Cardiac fibroblast (primary cell): Measurements from ENCODE around the gene MGLL.

ENCODE experiments used
- DNase-seq, 2 donors: peaks; one replicate each; pipeline versions ENCODE4 v3.0.0 to v3.0.0-alpha.2; 2010; ENCODE audit warnings: low read depth in 2 of 2
- H3K4me3 ChIP-seq, 2 donors: replicated peaks in 1 of 2; 1 replicate in 1 of 2; 2 replicates in 1 of 2; pipeline ENCODE4 v1.5.1; 2011; ENCODE audit warnings: low read depth in 2 of 2, low read length in 2 of 2, mild to moderate bottlenecking in 2 of 2, moderate library complexity in 1 of 2
- TF ChIP-seq, protein P1 (sequence below): IDR thresholded peaks from one replicate; pipeline ENCODE4 v1.5.1; 2011; ENCODE audit warnings: low read depth, mild to moderate bottlenecking, low read length, inconsistent platforms

Gene MGLL

GRCh38 chr3:127801731-127802313 lies 20.5 kb downstream of the MGLL start:
- H3K4me3 ChIP-seq: no peak overlapping the region
- TF ChIP-seq, protein P1, sequence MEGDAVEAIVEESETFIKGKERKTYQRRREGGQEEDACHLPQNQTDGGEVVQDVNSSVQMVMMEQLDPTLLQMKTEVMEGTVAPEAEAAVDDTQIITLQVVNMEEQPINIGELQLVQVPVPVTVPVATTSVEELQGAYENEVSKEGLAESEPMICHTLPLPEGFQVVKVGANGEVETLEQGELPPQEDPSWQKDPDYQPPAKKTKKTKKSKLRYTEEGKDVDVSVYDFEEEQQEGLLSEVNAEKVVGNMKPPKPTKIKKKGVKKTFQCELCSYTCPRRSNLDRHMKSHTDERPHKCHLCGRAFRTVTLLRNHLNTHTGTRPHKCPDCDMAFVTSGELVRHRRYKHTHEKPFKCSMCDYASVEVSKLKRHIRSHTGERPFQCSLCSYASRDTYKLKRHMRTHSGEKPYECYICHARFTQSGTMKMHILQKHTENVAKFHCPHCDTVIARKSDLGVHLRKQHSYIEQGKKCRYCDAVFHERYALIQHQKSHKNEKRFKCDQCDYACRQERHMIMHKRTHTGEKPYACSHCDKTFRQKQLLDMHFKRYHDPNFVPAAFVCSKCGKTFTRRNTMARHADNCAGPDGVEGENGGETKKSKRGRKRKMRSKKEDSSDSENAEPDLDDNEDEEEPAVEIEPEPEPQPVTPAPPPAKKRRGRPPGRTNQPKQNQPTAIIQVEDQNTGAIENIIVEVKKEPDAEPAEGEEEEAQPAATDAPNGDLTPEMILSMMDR: no peak
- DNase-seq: no peak

DNA sequence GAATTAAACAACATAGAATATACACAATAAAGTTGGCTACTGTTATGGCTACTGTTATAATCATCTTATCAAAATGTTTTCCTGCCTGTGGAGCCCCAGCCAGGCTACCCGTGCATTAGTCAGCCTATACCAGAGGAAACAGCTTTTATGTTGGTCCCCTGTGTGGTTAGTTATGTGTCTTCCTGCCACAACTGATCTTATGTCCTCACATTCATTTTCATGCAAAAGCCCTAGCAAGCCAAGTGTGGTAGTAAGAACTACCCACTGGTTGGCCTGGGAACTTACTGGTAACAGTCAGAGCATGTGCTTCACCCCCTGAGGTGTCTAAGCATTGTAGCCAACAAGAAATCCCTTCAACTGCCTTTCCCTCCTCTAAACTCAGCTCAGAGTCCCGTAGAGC lies 21.8 kb downstream of the MGLL start:
- TF ChIP-seq, protein P1: no peak
- H3K4me3 ChIP-seq: no peak overlapping the region
- peak in 1 of 2 donors; percentile 75 for DNase-seq

GRCh38 chr3:127799476-127800222 lies 22.7 kb downstream of the MGLL start:
- TF ChIP-seq, protein P1: no peak
- no peak overlapping the region for H3K4me3 ChIP-seq
- peak; percentile 77 to 98 for DNase-seq

- H3K4me3 ChIP-seq: no peak overlapping the region
- TF ChIP-seq, protein P1: no peak
- no peak for DNase-seq
These were observed 23.6 kb downstream of the MGLL start for GRCh38 chr3:127798716-127799115.

GRCh38 chr3:127796831-127797150 lies 25.5 kb downstream of the MGLL start:
- TF ChIP-seq, protein P1: no peak

DNA sequence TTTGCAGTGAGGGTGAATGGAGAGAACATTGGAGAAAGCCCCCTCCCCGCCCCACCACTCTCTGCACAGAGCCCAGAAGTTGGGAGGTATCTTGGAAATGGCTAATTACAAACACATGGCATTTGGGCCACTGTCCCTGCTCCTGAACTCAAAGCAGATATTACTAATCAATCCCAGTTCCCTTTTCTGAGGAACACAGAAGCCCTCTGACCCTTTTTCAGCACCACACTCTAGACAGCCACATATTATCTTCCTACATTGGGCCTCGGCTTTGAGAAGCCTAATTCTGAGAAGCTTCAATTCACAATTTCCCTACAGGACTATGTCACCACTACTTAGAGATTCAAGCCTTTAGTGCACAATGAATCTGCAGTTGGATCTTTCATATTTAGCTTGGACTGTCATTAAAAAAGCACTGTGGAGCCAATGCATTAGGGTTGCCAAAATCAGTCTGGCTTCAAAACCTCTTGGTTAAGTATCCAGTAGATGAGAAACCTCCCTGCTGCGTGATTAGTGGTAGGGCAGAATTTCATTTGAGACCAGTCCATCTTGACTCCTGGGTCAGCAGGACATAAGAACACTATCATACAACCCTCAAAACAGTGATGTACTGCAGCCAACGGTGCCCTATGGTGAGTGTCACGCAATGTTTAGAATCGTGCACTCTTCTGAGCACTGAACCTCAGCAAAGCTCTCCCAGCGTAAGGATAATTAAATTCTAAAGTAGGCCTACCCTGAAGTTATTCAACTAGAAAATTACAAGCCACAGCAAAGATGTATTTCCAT lies 26.1 kb downstream of the MGLL start:
- TF ChIP-seq, protein P1: no peak
- no peak for DNase-seq

More at GRCh38 chr3:127796831-127797150, 25.5 kb downstream of the MGLL start:
- H3K4me3 ChIP-seq: no peak overlapping the region
- no peak for DNase-seq

More for the DNA sequence above, 26.1 kb downstream of the MGLL start:
- H3K4me3 ChIP-seq: no peak overlapping the region
